ENCODE measurements around the gene ANXA8.
A peak's percentile ranks its signal among the peaks of the same experiment; 100 is the strongest.

ANXA8 gene

DNA sequence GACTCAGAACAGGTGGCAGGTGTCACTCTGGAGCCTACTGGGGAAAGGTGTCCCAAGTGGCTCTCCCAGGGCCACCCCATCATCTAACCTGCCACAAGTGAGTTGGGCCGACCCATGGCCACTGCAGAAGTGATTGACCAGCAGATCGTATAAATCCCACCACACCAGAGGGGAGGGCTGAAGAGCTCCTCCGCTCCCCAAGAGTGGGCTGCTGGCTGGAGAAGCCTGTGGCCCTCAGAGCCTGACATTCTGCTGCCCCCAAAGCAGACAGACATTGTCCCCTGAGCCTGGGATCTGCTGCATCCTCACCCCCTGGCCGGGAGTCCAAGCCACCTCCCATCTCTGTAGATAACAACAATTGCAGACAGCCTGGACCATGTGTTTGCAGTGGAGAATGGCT is 36.7 kb downstream of the ANXA8 start:
- no peak for DNase-seq

DNA sequence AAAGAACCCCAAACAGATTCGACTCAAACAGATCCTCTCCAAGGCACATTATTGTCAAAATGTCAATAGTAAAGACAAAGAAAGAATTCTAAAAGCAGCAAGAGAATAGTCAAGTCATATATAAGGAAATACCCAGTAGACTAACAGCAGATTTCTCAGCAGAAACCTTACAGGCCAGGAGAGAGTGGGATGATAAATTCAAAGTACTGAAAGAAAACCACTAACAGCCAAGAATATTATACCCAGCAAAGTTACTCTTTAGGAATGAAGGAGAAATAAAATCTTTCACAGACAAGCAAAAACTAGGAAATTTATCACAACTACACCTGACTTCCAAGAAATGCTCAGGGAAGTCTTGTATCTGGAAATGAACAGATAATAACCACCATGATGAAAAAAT is 38.2 kb downstream of the ANXA8 start:
- no peak for DNase-seq

DNA sequence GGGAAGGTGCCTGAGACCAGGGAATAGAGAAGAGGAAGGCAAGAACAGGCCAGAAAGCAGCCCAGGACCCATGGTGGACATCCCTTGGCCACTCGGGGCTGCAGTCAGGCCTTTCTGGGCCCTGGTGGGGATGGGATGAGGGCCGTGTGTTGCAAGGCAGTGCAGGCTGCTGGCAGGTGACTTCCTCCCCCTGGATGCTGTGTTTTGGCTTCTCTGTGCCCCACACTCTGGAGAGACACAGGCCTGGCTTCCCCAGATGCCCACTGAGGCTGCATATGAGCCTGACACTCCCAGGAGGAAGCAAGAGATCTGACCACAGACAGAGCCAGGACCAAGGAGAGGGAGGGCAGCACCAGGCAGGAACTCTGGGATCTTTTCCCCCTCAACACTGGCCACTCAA is 39.9 kb downstream of the ANXA8 start:
- DNase-seq: no peak

DNA sequence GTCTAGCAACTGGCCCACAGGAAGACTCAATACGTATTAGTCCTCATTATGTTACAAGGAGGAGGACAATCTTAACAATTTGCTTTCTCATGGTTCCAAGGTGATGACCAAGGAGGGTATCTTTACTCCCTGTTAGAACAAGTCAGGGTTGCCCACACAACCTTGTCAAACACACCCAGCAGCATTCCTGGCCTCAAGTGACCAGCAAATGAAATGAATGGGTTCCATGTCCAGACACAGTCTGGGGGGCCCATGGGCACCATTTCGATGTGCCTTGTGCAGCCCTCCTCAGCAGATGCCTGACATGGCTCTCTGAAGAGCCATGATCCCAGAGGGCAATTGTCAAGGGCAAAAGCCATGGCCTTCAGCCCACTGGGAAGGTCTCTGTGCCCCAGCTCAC is 40.8 kb downstream of the ANXA8 start:
- no peak for DNase-seq

DNA sequence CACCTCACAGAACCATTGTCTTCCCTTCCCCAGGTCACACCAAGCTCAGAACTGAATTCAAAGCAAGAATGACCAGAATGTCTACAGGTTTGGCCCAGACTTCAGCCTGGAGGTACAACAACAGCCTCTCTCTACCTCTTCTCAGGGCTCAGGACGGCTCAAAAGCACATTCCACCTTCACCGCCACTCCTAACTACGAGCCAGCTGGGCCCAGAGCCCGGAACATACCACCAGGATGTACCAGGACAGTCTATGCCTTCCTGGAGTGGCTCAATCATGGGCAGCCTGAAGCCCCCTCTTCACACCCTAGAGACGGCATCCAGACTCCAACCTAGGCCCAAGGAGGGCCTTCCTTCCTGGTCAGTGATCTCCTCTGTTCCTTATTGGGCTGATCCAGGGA is 41.6 kb downstream of the ANXA8 start:
- DNase-seq: no peak

DNA sequence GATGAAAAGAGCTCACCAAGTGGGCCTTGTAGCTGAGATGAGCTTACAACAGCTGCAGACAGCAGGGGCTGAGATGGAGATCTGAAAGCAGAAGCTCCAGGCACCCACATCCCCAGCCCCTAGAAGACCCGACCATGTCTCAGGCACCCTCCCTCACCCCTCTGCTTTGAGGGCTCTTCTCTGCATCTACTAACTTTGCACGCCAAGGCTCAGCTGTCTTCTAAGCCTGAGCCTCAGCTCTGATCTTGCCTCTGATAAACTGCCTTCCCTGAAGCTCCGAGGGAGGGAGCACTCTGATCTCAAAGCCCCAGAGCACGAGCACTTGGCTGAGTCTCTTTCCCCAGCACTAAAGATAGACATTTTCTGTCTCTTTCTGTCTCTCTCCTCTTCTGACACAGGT is 42.0 kb downstream of the ANXA8 start:
- no peak for DNase-seq

DNA sequence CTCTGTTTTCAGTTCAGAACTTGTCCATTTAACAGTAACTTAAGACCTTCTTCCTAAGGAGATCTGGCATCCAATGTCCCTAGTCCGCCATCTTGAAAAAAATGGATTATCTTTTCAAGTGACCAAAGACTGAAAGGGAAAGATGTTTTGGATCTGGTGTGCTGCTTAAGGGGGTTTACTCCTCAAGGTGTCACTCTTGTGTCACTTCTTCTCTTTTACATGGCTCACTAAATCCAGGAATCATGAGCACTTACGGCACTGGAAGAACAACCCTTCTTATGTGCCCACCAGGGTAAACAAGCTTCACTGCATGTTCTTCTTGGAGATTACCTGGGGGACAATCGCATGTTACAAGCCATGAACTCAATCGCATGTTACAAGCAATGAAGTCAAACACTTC is 43.7 kb downstream of the ANXA8 start:
- no peak for DNase-seq

DNA sequence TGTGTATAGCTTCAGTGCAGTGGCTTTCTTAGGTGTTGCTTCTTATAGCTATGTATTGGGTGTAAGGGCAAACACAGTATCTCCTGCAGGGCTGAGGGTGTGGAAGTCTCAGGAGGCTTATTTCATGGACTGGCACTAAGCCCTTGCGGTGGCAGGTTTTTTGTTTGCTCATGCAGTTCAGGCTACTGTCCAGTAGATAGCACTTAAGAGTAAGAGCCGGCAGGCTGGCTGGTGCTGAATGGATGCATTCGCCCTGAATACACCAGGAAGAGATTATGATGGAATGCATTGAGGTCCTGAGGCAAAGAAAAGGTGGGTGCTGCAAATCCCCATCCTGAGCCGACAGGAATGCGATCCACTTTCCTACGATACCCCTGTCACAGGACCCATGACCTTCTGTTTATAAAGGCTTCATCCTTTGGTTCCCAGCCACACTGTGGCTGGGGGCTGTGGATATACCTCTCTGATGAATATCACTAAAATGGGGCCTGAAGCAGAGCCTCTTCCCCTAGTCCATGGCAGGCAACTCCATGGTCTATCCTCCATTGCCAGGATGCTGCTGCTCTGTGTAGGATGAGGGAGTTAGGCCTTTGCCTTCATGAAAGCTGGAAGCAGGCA is 44.9 kb downstream of the ANXA8 start:
- DNase-seq: peak; percentile 13 to 51 (median 31)

DNA sequence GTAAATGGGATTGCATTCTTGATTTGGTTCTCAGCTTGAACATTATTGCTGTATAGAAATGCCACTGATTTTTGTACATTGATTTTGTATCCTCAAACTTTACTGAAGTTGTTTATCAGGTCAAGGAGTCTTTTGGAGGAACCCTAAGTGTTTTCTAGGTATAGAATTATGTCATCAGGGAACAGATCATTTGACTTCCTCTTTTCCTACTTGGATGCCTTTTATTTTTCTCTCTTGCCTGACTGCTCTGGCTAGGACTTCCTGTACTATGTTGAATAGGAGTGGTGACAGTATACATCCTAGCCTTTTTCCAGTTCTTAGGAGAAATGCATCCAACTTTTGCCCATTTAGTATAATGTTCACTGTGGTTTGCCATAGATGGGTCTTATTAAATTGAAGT is 48.8 kb downstream of the ANXA8 start:
- peak in 2 of 4 experiments; percentile 28 for DNase-seq

DNA sequence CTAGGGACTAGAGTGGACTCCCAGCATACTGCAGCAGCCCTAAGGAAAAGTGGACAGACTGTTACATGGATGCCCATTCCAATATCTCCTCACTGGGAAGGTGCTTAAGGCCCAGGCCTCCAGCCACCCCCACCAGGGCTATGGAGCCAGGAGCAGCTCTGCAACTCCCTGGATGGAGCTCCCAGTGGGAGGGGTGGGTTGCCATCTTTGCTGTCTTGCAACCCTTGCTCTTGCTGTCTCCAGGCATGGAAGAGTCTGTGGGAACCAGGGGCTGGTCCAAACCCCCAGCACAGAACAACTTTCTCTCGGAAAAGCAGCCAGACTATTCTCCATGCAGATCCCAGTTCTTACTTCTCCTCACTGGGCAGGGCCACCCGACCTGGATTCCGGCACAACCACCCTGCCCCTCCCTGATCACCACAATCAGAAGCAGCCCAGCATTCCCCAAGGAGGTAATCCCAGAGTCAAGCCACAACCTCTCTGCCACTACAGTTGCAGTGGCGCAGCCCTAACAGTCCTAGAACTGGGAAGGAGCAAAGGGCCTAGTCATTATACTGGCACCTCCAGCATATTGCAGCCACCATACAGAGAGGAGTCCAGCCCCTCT is 58.0 kb downstream of the ANXA8 start:
- no peak for DNase-seq

DNA sequence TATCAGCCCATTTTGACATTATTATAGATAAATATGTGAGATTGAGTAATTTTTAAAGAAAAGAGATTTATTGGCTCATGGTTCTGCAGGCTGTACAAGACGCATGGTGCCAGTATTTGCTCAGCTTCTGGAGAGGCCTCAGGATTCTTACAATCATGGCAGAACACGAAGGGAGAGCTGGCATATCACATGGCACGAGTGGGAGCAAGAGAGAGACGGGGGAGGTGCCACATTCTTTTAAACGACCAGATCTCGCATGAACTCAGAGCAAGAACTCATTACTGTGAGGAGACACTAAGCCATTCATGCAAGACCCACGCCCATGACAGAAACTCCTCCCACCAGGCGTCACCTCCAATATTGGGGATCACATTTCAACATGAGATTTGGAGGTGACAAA is 59.7 kb downstream of the ANXA8 start:
- DNase-seq: no peak

DNA sequence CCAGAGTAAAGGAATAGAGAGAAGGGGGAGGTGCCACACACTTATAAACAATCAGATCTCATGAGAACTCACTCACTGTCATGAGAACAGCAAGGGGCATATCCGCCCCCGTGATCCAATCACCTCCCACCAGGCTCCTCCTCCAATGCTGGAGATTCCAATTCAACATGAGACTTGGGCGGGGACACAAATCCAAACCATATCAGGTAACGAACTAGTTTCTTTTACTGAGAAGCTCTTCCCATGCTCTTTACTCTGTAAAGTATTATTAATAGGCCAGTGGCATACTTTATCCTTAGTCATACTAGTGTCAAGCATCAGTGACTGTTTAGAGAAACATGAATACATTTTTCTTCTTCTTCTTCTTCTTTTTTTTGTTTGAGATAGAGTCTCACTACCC is 60.4 kb downstream of the ANXA8 start:
- no peak for DNase-seq

DNA sequence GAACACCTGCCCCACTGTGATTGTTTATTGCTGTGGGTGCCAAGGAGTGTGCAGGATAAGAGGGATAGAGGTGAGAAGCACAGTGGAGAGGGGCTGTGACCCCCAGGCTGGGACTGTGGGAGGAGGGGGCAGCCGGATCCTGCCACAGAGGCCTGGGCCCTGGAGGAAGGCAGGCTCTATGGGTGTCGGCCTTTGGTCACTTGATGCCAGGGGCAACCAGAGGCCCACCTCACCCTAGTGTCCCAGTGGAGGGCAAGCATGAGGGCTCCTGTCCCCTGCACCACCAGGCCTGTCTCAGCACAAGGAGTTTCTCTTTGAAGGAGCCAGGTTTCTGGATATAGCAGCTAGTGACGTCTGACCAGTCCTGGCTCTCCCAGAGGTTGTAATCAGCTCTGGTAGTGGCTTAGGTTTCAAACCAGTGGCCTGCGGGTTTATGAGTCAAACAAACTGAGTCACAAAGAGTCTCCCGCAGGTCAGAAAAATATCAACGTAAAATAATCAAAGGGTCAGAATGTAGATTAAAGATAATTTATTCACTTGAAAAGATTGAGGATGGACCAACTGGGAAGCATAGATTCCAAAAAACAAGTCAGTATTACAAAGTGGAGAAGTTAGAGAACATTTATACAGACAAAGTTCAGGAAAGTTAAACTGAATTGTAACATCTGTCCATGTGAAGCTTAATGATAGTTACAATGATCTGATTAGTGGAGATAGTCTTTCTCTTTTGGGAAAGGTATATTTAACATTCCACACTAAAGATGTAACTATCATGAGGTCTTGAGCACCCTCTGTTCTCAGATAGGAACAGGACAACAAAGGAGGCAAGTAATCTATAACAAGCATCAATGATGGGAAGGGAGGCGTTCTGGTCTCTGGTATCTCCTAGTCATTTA is 62.6 kb downstream of the ANXA8 start:
- DNase-seq: no peak

DNA sequence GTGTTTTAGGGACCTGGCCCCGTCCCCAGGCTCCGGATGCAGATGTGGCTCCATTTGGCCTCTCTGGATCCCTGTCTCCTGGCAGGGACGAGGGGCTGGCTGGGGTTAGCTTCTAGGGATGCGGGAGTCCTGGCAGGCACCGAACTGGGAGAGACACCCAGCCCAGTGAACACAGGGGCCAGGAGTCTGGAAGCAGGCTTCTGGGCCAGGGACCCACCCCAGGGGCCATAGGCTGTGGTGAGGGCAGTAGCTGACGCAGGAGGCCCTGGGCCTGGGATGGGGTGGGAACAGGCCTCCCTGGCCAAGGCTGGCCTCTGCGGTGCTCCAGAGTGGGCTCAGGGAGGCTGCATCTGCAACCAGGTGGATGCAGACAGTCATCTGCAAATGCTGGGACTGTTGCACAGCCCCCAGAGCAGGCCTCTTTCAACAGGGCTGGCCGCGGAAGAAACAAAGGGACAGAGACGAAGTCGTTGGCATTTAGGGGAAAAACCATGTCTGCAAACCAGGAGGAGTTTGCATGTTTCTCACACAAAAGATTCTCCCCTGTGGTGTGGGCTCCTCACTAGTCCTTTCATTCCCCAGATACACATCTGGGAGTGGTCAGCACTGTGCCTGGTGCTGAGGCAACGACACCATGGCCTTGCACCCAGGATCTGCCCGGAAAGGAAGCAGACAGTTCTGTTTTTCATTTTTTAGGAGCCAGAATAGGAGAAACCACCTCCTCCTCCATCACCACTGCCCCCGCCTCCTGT is 63.4 kb downstream of the ANXA8 start:
- DNase-seq: no peak

DNA sequence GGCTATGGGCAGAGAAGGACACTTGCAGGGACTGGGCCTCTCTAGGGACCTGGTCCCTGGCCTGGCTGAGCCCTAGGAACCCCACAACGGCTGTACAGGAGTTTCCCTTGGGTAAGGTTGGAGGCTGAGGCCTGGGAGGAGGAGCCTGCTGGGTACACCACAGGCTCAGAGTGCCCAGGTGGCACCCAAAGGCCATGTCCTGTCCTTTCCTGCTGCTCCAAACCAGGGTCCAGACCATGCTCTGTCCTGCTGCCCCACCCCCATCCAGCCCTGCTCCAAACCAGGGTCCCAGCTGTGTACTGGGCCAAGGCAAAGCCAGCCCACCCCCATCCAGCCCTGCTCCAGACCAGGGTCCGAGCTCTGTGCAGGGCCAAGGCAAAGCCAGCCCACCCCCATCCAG is 64.5 kb downstream of the ANXA8 start:
- no peak for DNase-seq

DNA sequence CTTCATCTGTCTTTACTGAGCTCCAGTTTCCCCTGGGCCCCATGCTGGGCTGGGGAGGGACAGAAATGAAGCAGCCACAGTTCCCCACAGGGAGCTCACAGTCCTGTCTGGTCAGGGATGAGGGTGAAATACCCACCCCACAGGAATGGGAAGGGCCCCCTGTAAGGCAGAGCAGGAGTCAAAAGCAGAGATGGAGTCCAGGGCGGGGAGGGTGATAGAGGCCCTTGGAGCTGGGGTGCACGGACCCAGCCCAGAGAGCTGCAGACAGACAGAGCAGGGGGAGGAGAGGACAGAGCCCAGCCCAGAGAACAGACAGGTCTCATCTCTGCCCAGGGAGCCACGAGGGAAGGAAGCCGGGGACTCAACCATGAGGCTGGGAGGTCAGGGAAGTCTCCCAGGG is 64.9 kb downstream of the ANXA8 start:
- DNase-seq: no peak

DNA sequence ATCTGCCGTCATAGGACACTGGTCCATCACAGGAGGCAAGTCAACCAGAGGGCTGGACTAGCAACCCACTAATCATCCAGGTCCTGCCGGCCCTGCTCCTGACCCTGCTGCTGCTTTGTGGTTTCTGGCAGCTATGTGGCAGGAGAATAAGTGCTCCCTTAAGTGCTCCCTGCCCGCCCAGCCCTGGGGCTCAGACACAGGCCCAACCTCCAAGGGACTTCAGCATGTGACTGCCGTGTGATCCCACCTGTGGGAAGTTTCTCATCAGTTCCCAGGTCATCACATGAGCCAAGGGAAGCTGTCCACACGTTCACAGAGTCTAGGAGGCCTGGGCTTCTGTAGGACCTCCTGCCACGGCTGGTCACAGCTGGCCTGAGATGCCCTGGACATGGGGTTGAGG is 65.6 kb downstream of the ANXA8 start:
- DNase-seq: no peak

Measured in suppressor macrophage (primary cell).